Measurements from ENCODE around the gene PEX14.
"Not testable (repeated sequence)": the region's sequence is repeated elsewhere in the genome, so short reads cannot be mapped to it uniquely, and the experiment has no call there.

Gene PEX14

DNA sequence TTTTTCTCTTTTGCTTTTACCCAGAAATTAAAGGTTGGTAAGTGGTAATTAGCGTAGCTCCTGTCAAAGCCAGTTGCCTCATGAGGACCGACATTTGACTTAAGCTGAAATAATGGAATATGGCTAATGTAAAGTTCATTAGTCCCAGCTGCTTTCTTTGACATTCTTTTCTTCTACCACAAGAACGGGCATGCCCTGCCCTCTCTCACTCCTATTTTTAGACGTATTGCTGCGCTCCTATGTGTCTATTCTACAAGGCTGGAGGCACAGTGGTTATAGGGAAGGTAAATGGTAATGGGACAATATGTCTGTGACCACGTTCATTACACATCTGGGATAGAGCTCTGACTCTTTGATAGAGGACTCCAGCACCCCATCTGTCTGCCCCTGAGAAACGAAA lies 18.1 kb upstream of the PEX14 start:
- Histone ChIP-seq H3K9me3 (ENCODE audit: control insufficient read depth, low read length) (no peaks in the 10 kb centered on the region), H3K4me3 (ENCODE audit: low read length) (no peak overlapping the region), H3K36me3 (ENCODE audit: control insufficient read depth, insufficient read depth, low read length) (no peaks in the 10 kb centered on the region), H3K9ac (ENCODE audit: low read length) (no peak overlapping the region), H3K27me3 (ENCODE audit: control insufficient read depth, insufficient read depth, low read length) (peaks cover under 1% of the 10 kb centered on the region), H3K4me1 (ENCODE audit: control insufficient read depth, insufficient read depth, low read length) (peaks cover 4% of the 10 kb centered on the region)

DNA sequence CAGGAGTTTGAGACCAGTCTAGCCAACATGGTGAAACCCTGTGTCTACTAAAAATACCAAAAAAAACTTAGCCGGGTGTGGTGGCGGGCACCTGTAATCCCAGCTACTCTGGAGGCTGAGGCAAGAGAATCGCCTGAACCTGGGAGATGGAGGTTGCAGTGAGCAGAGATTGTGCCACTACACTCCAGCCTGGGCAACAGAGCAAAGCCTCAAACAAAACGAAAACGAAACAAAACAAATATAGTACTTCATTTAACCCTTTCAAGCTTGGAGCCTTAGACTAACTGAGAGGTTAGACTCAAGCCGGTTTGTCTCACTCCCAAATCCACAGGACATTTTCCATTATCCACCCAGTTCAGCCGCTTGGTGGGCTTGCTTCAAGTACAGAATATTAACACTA lies 17.3 kb upstream of the PEX14 start:
- not testable (repeated sequence) for H3K4me1 ChIP-seq (ENCODE audit: control insufficient read depth, insufficient read depth, low read length); H3K4me3 ChIP-seq (ENCODE audit: low read length); H3K9me3 ChIP-seq (ENCODE audit: control insufficient read depth, low read length); H3K27me3 ChIP-seq (ENCODE audit: control insufficient read depth, insufficient read depth, low read length); H3K9ac ChIP-seq (ENCODE audit: low read length); H3K36me3 ChIP-seq (ENCODE audit: control insufficient read depth, insufficient read depth, low read length)

DNA sequence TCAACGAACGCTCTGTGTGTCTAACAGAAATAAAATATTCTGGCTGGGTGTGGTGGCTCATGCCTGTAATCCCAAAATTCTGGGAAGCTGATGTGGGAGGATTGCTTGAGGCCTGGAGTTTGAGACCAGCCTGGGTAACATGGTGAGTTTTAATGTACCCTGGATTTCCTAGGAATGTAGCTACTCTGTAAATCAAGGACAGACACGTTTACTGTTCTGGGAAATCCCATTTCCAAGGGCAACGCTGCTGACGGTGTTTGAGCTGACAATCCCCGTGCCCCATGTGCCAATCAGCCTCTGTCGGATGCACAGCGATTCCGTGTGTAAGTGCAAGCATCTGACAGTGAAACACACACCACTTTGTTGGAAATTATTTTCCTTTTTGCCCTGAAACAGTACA lies 16.9 kb upstream of the PEX14 start:
- Histone ChIP-seq H3K9ac (ENCODE audit: low read length) (no peak overlapping the region), H3K4me1 (ENCODE audit: control insufficient read depth, insufficient read depth, low read length) (peaks cover 4% of the 10 kb centered on the region), H3K9me3 (ENCODE audit: control insufficient read depth, low read length) (no peaks in the 10 kb centered on the region), H3K4me3 (ENCODE audit: low read length) (no peak overlapping the region), H3K27me3 (ENCODE audit: control insufficient read depth, insufficient read depth, low read length) (no peaks in the 10 kb centered on the region), H3K36me3 (ENCODE audit: control insufficient read depth, insufficient read depth, low read length) (no peaks in the 10 kb centered on the region)

DNA sequence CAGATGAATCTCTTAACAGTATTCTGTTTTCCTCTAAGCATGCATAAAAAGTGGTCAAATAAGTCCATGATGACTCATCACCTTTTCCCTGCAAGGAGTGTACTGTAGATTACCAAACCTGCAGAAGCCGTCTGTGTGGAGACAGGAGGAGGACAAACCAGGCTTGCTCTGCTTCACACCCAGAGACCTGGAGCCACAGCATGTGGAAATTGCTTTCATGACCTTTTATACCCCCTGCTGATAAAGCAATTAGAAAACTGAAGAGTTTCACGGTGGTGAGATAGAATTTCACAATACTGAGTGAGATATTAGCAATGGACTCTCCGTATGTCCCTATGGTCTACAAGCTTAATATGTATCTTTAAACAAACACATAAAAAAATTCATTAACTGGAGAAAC lies 15.6 kb upstream of the PEX14 start:
- no peaks in the 10 kb centered on the region for H3K36me3 ChIP-seq (ENCODE audit: control insufficient read depth, insufficient read depth, low read length)
- no peak overlapping the region for H3K4me3 ChIP-seq (ENCODE audit: low read length)
- peaks cover 4% of the 10 kb centered on the region for H3K4me1 ChIP-seq (ENCODE audit: control insufficient read depth, insufficient read depth, low read length)
- H3K9me3 ChIP-seq (ENCODE audit: control insufficient read depth, low read length), result no peaks in the 10 kb centered on the region
- H3K9ac ChIP-seq (ENCODE audit: low read length), result no peak overlapping the region
- H3K27me3 ChIP-seq (ENCODE audit: control insufficient read depth, insufficient read depth, low read length), result no peaks in the 10 kb centered on the region

DNA sequence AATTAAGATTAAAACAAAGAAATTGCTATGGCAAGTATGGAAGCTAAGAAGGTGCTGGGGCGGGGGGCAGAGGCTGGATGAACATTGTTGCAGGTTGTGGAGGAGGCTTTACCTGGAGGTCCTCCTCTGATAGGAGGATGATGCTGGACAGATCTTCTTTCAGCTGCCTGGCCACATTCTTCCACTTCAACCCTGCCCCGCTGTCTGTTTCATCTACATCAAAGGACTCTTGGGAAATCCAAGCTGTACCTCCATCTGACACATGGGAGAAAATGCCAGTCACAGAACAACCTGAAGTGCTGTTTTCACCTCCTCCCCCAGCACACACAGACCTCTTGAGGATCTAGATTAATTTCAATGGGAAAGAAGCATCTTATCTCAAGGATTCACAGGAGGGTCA lies 7.7 kb upstream of the PEX14 start:
- H3K4me3 ChIP-seq (ENCODE audit: low read length), result no peak overlapping the region
- H3K4me1 ChIP-seq (ENCODE audit: control insufficient read depth, insufficient read depth, low read length), result no peaks in the 10 kb centered on the region
- no peaks in the 10 kb centered on the region for H3K36me3 ChIP-seq (ENCODE audit: control insufficient read depth, insufficient read depth, low read length)
- no peak overlapping the region for H3K9ac ChIP-seq (ENCODE audit: low read length)
- no peaks in the 10 kb centered on the region for H3K9me3 ChIP-seq (ENCODE audit: control insufficient read depth, low read length)
- H3K27me3 ChIP-seq (ENCODE audit: control insufficient read depth, insufficient read depth, low read length), result no peaks in the 10 kb centered on the region

DNA sequence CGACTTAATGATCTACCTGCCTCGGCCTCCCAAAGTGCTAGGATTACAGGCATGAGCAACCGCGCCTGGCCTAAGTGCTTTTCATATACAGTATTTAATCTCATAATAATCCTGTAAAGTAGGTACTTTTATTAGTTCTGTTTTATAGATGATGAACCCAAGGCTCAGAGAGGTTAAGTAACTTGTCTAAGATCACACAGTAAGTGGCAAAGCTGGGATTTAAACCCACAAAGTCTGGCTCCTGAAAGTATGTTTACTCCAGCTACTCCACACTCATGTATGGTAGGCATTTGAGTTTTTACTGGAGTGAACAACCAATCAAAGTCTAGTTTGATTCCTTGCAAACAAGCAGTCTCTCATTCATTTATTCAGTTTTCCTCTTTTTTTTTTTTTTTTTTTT lies 4.7 kb upstream of the PEX14 start:
- no peaks in the 10 kb centered on the region for H3K27me3 ChIP-seq (ENCODE audit: control insufficient read depth, insufficient read depth, low read length)
- H3K4me3 ChIP-seq (ENCODE audit: low read length), result no peak overlapping the region
- no peaks in the 10 kb centered on the region for H3K9me3 ChIP-seq (ENCODE audit: control insufficient read depth, low read length)
- H3K9ac ChIP-seq (ENCODE audit: low read length), result no peak overlapping the region
- no peaks in the 10 kb centered on the region for H3K36me3 ChIP-seq (ENCODE audit: control insufficient read depth, insufficient read depth, low read length)
- H3K4me1 ChIP-seq (ENCODE audit: control insufficient read depth, insufficient read depth, low read length), result no peaks in the 10 kb centered on the region

DNA sequence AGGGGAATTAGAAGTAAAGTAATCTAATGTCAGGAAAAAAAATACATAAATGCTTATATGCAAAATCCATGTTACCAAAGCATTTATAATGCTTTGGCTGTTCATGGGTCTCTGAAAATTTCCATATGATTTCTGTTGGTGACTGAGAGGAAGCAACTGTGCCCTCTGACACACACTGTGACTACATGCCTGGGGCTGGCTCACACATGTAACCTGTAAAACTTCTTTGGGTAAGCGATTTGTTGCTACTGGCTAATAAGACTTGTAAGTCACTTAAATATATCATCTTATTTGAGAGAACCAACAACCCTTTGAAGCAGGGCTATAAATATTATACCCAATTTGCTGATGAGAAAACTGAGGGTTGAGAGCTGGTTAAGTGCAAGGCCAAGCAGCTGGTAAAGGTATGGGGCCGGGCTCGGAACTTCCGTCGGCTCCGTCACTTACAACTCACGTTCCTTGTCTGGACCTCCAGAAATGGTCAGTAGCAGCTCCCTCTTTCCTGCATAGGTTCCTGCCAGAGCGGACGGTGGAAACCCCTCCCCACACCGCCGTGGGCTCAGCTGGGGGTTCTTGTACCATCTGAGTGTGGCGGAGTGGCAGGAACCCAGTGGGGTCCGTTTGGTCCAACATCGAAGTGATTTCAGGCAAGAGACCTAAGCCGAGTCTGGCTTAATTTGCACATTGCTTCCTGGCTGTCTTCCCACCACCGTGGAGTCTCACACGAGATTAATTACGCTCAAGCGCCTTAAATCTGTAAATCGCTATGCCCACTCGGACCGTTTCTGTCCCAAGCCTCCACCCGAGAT lies 3.1 kb upstream of the PEX14 start:
- Histone ChIP-seq H3K9me3 (ENCODE audit: control insufficient read depth, low read length) (no peaks in the 10 kb centered on the region), H3K36me3 (ENCODE audit: control insufficient read depth, insufficient read depth, low read length) (no peaks in the 10 kb centered on the region), H3K9ac (ENCODE audit: low read length) (peak overlapping the region; percentile 71), H3K4me3 (ENCODE audit: low read length) (peak overlapping the region; percentile 61), H3K4me1 (ENCODE audit: control insufficient read depth, insufficient read depth, low read length) (peaks cover 11% of the 10 kb centered on the region), H3K27me3 (ENCODE audit: control insufficient read depth, insufficient read depth, low read length) (no peaks in the 10 kb centered on the region)

DNA sequence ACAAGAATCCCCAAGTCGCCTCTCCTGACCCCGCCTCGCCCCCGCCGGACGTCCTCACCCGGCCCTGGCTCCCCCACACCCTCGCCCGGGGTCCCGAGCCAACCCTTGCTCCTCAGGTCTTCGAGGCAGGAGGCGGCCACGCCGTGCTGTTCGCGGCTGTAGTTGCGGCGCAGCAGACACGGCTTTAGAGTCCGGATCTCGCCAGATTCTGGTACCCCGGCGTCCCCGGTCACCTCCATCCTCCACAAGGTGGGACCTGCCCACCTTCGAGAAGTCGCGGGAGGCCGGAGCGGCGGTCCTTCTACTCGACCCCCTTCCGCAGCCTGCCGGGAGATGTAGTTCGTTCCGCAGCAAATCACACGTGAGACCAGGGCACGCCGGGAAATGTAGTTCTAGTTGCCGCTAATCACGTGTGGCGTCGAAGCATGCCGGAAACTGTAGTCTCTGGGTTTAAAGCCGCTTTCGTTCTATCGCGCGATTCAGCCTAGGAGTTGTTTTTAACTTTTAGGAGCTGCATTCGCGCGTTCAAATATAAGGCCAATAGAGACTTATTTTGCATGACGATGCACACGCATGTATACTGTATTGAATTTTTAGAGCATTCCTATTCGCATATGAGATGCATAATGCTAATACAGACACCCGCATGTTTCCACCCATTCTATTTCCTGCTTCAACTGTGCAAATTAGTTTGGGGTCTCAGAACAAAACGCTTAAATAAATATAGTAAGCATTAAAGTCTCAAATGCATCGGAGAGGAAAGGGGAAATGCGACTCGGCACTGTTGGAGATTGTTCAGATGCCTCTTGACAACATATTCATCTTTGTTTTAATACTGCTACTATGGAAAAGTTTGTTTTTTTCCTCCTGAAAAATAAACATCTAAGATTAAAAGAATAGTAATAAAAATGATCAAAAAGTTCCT lies 2.3 kb upstream of the PEX14 start, which contains the start of gene DFFA:
TSS of gene DFFA (minus strand) at position 310 of the 925 bp plus-strand sequence. CDS start at position 239, 71 bp downstream.
- Histone ChIP-seq H3K4me3 (ENCODE audit: low read length) (peak within 1 kb of the TSS; percentile 61), H3K4me1 (ENCODE audit: control insufficient read depth, insufficient read depth, low read length) (peaks cover 11% of the 10 kb centered on the region), H3K9me3 (ENCODE audit: control insufficient read depth, low read length) (no peaks in the 10 kb centered on the region), H3K27me3 (ENCODE audit: control insufficient read depth, insufficient read depth, low read length) (no peaks in the 10 kb centered on the region), H3K36me3 (ENCODE audit: control insufficient read depth, insufficient read depth, low read length) (no peaks in the 10 kb centered on the region), H3K9ac (ENCODE audit: low read length) (peak within 1 kb of the TSS; percentile 71)

DNA sequence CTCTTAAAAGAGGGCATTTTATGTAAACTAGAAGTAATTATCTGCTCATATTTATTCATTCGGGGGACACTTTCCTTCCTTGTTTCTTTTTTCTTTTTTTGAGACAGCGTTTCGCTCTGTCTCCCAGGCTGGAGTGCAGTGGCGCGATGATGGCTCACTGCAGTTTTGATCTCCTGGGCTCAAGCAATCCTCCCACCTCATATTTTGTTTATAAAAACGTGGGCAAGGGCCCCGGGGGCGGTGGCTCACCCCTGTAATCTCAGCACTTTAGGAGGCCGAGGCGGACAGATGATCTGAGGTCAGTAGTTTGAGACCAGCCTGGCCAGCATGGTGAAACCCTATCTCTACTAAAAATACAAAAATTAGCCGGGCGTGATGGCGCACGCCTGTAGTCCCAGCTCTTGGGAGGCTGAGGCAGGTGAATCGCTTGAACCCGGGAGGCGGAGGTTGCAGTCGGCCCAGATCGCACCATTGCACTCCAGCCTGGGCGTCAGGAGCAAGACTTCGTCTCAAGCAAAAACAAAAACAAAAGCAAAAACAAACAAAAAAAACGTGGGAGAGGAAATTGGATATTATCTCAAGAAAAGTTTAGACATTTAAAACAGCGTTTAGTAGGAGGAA lies 1.5 kb upstream of the PEX14 start:
- no peak overlapping the region for H3K9ac ChIP-seq (ENCODE audit: low read length)
- H3K9me3 ChIP-seq (ENCODE audit: control insufficient read depth, low read length), result no peaks in the 10 kb centered on the region
- H3K4me3 ChIP-seq (ENCODE audit: low read length), result no peak overlapping the region
- peaks cover 11% of the 10 kb centered on the region for H3K4me1 ChIP-seq (ENCODE audit: control insufficient read depth, insufficient read depth, low read length)
- no peaks in the 10 kb centered on the region for H3K36me3 ChIP-seq (ENCODE audit: control insufficient read depth, insufficient read depth, low read length)
- H3K27me3 ChIP-seq (ENCODE audit: control insufficient read depth, insufficient read depth, low read length), result no peaks in the 10 kb centered on the region

DNA sequence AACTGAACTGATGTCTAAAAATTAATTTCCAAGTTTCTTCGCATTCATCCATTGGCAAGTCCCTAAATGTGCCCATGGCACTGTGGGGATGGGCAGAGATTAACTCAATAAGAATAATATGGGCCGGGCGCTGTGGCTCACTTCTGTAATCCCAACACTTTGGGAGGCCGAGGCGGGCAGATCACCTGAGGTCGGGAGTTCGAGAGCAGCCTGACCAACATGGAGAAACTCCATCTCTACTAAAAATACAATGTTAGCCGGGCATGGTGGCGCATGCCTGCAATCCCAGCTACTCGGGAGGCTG lies 489 bp upstream of the PEX14 start:
- not testable (repeated sequence) for H3K36me3 ChIP-seq (ENCODE audit: control insufficient read depth, insufficient read depth, low read length); H3K9ac ChIP-seq (ENCODE audit: low read length); H3K9me3 ChIP-seq (ENCODE audit: control insufficient read depth, low read length); H3K27me3 ChIP-seq (ENCODE audit: control insufficient read depth, insufficient read depth, low read length)
- peak overlapping the region; percentile 2 for H3K4me3 ChIP-seq (ENCODE audit: low read length)
- peaks cover 11% of the 10 kb centered on the region for H3K4me1 ChIP-seq (ENCODE audit: control insufficient read depth, insufficient read depth, low read length)

DNA sequence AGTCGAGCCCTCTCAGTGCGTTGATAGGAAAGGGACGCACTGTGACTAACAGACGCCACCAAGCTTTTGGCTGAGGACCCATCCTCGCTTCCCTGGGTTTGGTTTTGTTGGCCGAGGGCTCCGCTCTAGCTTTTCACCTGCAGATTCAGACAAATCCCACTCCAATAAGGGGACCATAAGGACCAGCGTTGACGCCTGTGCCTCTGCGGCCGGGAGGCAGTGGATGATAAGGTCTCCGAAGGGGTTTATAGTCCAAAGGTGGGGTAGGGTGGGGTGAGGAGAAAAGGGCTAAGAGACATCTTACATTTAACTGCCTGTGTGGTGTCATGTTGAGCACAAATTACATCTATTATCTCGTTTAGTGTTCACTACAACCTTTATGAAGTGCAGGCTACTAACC lies 760 bp downstream of the PEX14 start:
- Histone ChIP-seq H3K9me3 (ENCODE audit: control insufficient read depth, low read length) (no peaks in the 10 kb centered on the region), H3K27me3 (ENCODE audit: control insufficient read depth, insufficient read depth, low read length) (no peaks in the 10 kb centered on the region), H3K4me1 (ENCODE audit: control insufficient read depth, insufficient read depth, low read length) (peaks cover 11% of the 10 kb centered on the region), H3K36me3 (ENCODE audit: control insufficient read depth, insufficient read depth, low read length) (no peaks in the 10 kb centered on the region), H3K9ac (ENCODE audit: low read length) (peak overlapping the region; percentile 78), H3K4me3 (ENCODE audit: low read length) (peak overlapping the region; percentile 62)

DNA sequence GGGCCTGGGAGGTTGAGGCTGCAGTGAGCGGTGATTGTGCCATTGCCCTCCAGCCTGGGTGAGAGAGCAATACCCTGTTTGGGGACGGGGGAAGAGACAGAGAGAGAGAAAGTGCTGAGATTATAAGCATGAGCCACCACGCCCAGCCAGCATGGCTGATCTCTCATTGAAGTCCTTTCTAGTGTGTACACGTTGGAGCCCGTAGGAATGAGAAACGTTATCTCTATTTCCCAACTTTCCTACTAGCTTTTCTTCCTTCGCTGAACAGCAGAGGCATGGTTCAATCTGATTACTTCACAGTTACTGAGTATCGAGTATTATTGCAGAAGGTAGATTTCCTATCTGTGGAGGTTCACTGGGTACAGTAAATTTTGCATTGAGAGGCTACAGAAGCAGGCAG lies 4.5 kb downstream of the PEX14 start:
- Histone ChIP-seq H3K4me1 (ENCODE audit: control insufficient read depth, insufficient read depth, low read length) (peaks cover 11% of the 10 kb centered on the region), H3K4me3 (ENCODE audit: low read length) (no peak overlapping the region), H3K27me3 (ENCODE audit: control insufficient read depth, insufficient read depth, low read length) (no peaks in the 10 kb centered on the region), H3K36me3 (ENCODE audit: control insufficient read depth, insufficient read depth, low read length) (no peaks in the 10 kb centered on the region), H3K9me3 (ENCODE audit: control insufficient read depth, low read length) (no peaks in the 10 kb centered on the region), H3K9ac (ENCODE audit: low read length) (no peak overlapping the region)

Measured in mucosa of stomach (tissue), 1 donor.